Thoracic aorta (tissue), 2 donors: ENCODE measurements around the gene OR10J4. TPM values are rescaled to one million over a fixed set of nuclear protein-coding genes. Genes with fewer than 3 reads are reported as not detected.

Source experiments
- ATAC-seq: fragments of 150-250 bp; one replicate; pipeline ENCODE4 v1.8.0; 2017; ENCODE audit warnings: low read depth; ENCODE audit not compliant: insufficient number of reproducible peaks, low FRiP score
- DNase-seq: peaks from one replicate; pipeline ENCODE4 v3.0.0-alpha.2; 2020; ENCODE audit warnings: low spot score
- H3K27ac ChIP-seq, 2 donors: fragments of 200-600 bp; sonication (generic); 1 replicate in 1 of 2; 2 replicates in 1 of 2; pipeline ENCODE4 v1.5.1; 2016; ENCODE audit warnings: mild to moderate bottlenecking in 2 of 2, moderate library complexity in 2 of 2
- H3K27me3 ChIP-seq: fragments of 200-600 bp; sonication (generic); replicated peaks from 2 replicates; pipeline ENCODE4 v1.6.0; 2016; ENCODE audit warnings: mild to moderate bottlenecking; ENCODE audit not compliant: insufficient read depth
- H3K36me3 ChIP-seq: fragments of 200-600 bp; sonication (generic); one replicate; pipeline ENCODE4 v1.5.1; 2016
- H3K4me1 ChIP-seq, 2 donors: fragments of 200-600 bp; sonication (generic); 1 replicate in 1 of 2; 2 replicates in 1 of 2; pipeline versions ENCODE4 v1.5.1 to v1.6.0; 2016; ENCODE audit warnings: low read depth in 2 of 2, mild to moderate bottlenecking in 1 of 2; ENCODE audit not compliant: control insufficient read depth in 1 of 2
- H3K4me3 ChIP-seq: fragments of 200-600 bp; sonication (generic); 2 replicates; pipeline ENCODE4 v1.5.1; 2016; ENCODE audit warnings: mild to moderate bottlenecking
- H3K9me3 ChIP-seq: fragments of 200-600 bp; sonication (generic); 2 replicates; pipeline ENCODE4 v1.5.1; 2016
- total RNA-seq, 2 donors: library from RNA; depleted of rRNA; stranded (reverse); fragments of >200 nt; gene quantifications; one replicate each; pipeline versions ENCODE4 v1.1.0 to v1.2.3, GENCODE V29; 2016
- TF ChIP-seq, protein P1 (sequence below): fragments of 200-600 bp; sonication (generic); IDR thresholded peaks from one replicate; pipeline ENCODE4 v1.5.1; 2019; ENCODE audit warnings: antibody characterized with exemption

Gene OR10J4
- total RNA-seq, result not detected

- no peak within 1 kb of the TSS for H3K4me3 ChIP-seq
- DNase-seq (no peak), ATAC-seq (no peak)
- H3K9me3 ChIP-seq, result no peaks in the 10 kb centered on the region
- H3K36me3 ChIP-seq, result no peaks in the 10 kb centered on the region
- H3K27me3 ChIP-seq, result no peaks in the 10 kb centered on the region
- TF ChIP-seq, protein P1, sequence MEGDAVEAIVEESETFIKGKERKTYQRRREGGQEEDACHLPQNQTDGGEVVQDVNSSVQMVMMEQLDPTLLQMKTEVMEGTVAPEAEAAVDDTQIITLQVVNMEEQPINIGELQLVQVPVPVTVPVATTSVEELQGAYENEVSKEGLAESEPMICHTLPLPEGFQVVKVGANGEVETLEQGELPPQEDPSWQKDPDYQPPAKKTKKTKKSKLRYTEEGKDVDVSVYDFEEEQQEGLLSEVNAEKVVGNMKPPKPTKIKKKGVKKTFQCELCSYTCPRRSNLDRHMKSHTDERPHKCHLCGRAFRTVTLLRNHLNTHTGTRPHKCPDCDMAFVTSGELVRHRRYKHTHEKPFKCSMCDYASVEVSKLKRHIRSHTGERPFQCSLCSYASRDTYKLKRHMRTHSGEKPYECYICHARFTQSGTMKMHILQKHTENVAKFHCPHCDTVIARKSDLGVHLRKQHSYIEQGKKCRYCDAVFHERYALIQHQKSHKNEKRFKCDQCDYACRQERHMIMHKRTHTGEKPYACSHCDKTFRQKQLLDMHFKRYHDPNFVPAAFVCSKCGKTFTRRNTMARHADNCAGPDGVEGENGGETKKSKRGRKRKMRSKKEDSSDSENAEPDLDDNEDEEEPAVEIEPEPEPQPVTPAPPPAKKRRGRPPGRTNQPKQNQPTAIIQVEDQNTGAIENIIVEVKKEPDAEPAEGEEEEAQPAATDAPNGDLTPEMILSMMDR, result no peak
- H3K27ac ChIP-seq, result no peak within 1 kb of the TSS
- no peaks in the 10 kb centered on the region for H3K4me1 ChIP-seq
Measured at GRCh38 chr1:159431904-159432303, at the start of gene OR10J4. OR10J4 (plus strand) TSS chr1:159432204.

GRCh38 chr1:159406821-159407220 lies 25.2 kb upstream of the OR10J4 start:
- H3K4me1 ChIP-seq, result no peaks in the 10 kb centered on the region
- no peaks in the 10 kb centered on the region for H3K9me3 ChIP-seq
- no peak for ATAC-seq
- no peak for DNase-seq
- TF ChIP-seq, protein P1, result no peak
- no peaks in the 10 kb centered on the region for H3K36me3 ChIP-seq
- H3K27ac ChIP-seq, result no peak overlapping the region
- H3K27me3 ChIP-seq, result no peaks in the 10 kb centered on the region
- no peak overlapping the region for H3K4me3 ChIP-seq

DNA sequence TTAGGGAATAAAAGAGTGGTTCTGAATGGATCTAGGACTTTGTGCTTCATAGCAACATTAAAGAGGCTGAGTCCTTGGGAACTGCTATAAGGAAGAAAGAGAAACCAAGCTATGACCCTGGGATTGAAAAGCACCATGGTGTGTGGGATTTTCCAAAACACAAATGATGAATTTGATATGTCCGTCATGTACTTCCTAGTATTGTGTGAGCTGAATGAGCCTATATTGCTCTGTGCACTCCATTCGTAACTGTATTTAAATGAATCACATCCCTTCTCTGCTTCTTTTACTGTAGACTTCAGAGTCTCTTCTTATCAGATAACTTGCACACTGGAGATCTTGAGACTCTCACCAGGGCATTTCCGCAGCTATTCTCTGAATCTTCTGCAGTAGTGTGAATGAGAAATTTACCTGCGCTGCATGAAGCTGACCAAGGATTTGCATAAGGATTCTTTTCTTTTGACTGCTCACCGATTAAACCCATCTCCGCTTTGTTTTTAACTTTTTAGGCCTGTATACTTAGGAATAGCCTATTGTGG lies 23.1 kb upstream of the OR10J4 start:
- TF ChIP-seq, protein P1, result no peak
- no peaks in the 10 kb centered on the region for H3K36me3 ChIP-seq
- ATAC-seq, result no peak
- no peaks in the 10 kb centered on the region for H3K4me1 ChIP-seq
- H3K9me3 ChIP-seq, result no peaks in the 10 kb centered on the region
- H3K4me3 ChIP-seq, result no peak overlapping the region
- H3K27me3 ChIP-seq, result no peaks in the 10 kb centered on the region
- no peak overlapping the region for H3K27ac ChIP-seq
- no peak for DNase-seq

DNA sequence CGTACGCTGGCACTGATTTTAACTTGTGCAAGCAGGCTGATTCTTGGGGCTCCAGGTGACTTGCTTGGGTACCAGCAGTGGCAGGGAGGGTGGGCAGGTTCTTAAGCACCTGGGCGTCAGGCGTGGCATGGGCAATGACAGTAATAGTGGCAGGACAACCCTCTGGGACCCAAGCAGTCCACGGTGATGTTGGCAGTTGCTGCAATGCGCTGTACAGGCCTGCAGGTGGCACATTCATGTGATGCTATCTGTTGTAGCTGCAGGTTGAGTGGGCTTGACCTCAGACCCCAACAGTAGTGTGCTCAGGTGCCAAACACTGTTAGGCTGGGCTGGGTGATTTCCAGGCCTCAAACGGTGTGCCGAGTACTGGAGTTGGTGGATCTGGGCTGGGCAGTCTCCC lies 10.2 kb upstream of the OR10J4 start:
- Histone ChIP-seq H3K36me3 (no peaks in the 10 kb centered on the region), H3K4me3 (no peak overlapping the region), H3K27me3 (no peaks in the 10 kb centered on the region), H3K9me3 (peaks cover 10% of the 10 kb centered on the region), H3K4me1 (no peaks in the 10 kb centered on the region), H3K27ac (no peak overlapping the region)
- TF ChIP-seq, protein P1, result no peak
- ATAC-seq, result no peak
- no peak for DNase-seq

- H3K27ac ChIP-seq, result no peak overlapping the region
- H3K4me1 ChIP-seq, result no peaks in the 10 kb centered on the region
- DNase-seq, result no peak
- TF ChIP-seq, protein P1, result no peak
- H3K9me3 ChIP-seq, result no peaks in the 10 kb centered on the region
- no peaks in the 10 kb centered on the region for H3K36me3 ChIP-seq
- no peaks in the 10 kb centered on the region for H3K27me3 ChIP-seq
- no peak overlapping the region for H3K4me3 ChIP-seq
- no peak for ATAC-seq
Measured at GRCh38 chr1:159428536-159428935, 3.5 kb upstream of the OR10J4 start.
